Mucosa of gallbladder (tissue), 1 donor: ENCODE results near the gene TXNDC5. TPM values are rescaled to one million over a fixed set of nuclear protein-coding genes. Genes with fewer than 3 reads are reported as not detected.
"Not testable (repeated sequence)": the region's sequence is repeated elsewhere in the genome, so short reads cannot be mapped to it uniquely, and the experiment has no call there.

ENCODE experiments used
- DNase-seq: peaks from one replicate; pipeline ENCODE4 v3.0.0-alpha.2; 2020; ENCODE audit warnings: low spot score
- total RNA-seq: library from RNA; stranded (reverse); gene quantifications from one replicate; pipeline ENCODE4 v1.2.1, GENCODE V29; 2021
- donor health status: DM: no; HTN: no; CAD: no.

Gene TXNDC5
- total RNA-seq, 1 donor from 2014 or later, result 84.8 TPM

DNA sequence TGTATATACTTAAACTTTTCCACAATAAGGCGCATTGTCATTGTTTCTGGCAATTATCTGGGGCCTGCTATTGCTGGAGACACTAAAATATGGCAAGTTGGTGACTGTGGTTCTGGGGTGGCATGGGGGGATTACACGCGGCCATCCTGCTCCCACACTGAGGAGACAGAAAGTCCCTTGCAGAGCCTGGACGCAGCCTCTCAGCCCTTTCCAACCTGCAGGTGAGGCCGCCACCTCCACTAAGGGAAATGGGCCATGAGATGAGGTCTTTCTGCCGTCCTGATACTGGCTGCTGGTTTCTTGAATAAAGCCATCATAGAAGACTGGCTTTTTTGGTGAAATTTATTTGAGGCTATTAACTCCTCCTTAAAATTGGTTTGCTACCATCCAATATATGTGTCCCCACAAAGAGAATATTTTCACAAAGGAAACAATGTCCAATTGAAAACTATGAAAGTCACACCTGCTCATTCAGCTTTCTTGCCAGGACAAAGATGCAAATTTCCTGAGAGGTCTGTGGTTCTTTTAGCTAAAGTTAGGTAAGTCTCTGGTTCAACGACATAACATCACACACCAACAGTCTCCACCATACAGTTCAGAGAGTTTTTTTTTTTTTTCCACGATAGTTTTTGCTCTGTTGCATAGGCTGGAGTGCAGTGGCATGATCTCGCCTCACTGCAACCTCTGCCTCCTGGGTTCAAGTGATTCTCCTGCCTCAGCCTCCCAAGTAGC, 13.0 kb downstream of the TXNDC5 start:
- no peak for DNase-seq

DNA sequence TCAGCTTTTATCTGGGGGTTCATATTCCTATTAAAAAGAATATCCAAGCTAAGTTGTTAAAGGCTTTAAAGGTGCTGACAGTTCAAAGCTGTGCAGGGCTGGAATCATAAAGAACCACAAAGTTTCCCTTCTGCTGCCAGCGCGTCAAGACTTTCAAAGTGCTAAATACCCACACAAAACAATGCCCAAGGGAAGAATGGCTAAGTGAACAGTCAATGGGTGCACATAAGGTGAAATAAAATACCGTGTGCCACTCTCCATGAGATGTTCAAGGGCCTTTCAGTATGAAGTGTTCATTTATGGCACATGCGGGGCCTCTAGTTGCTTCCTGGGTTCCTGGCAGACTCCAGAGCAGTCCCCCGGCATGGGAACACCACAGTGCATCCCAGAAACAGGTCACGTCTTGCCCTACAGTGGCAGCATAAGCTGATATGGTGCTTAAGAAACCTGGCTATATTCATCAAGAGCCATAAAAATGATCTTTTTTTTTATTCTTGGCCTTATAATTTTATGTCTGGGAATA, 14.1 kb downstream of the TXNDC5 start:
- DNase-seq, result no peak

DNA sequence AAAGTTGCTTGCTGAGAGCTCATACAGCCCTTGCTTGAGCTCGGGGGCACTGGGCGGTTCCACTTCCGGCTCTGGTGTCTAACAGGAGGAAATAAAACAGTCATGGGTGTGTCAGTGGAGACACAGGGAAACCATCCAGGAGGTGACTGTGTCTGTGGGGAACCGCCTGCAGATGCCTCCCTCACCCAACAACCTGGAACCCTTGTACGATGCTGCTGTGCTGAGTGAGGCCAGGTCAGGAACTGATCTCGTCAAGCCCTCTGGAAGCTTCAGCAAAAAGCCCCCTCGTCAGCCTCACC, 15.5 kb downstream of the TXNDC5 start:
- no peak for DNase-seq

DNA sequence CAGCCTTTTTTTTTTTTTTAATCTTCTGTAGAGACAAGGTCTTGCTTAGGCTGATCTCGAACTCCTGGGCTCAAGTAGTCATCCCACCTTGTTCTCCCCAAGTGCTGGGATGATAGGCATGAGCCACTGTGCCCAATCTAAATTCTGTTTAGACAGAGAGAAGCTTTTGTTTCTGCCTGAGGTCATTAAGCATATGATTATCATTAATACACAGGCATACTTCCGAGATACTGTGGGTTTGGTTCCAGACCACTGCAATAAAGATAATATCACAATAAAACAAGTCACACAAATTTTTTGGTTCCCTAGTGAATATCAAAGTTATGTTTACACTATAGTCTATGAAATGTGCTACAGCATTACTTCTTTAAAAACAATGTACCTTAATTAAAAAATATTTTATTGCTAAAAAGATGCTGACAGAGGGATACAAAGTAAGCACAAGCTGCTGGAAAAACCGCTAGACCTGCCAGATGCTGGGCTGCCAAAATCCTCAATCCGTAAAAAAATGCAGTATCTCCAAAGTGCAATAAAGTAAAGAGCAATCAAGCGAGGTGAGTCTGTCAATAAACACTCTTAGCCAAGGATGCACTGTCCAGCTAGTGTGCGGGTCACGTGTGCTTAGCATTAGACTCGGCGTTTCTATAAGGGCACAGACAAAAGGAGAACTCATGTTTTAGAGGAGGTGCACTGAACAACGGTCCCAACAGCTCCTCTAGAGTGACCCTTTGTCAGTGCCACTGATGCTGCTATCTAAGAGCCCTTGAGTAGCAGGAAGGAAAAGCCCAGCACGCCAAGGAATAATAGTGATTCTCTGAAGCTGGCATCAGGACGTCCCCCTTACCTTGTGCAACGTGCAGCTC, 16.1 kb downstream of the TXNDC5 start:
- DNase-seq, result no peak

DNA sequence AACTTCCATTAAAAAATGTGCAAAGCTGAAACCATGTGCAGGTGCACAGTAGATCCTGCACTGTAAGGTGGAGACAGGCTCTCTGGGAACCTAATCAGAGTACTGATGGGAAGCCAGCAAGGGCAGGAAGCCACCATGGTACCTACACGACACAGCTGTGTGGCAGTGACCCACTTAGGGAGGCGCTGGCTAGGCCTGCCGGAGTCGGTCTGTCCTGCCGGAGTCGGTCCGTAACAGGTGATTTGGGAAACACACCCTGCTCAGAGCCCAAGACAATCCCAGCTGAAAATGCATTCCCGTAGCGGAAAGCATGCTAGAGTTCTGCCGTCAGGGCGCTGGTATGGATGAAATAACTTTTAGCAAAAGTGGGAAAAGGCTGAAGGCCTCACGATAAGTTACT, 17.2 kb downstream of the TXNDC5 start:
- no peak for DNase-seq

DNA sequence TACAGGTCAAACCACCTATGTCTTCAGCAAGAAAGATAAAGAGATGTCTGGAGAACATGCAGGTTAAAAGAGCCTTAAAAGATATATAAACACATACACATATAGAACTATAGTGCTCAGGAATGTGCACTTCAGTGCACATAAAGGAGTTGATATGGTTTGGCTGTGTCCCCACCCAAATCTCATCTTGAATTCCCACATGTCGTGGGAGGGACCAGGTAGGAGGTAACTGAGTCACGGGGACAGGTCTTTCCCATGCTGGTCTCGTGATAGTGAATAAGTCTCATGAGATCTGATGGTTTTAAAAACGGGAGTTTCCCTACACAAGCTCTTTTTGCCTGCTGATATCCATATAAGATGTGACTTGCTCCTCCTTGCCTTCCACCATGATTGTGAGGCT, 18.2 kb downstream of the TXNDC5 start:
- not testable (repeated sequence) for DNase-seq

DNA sequence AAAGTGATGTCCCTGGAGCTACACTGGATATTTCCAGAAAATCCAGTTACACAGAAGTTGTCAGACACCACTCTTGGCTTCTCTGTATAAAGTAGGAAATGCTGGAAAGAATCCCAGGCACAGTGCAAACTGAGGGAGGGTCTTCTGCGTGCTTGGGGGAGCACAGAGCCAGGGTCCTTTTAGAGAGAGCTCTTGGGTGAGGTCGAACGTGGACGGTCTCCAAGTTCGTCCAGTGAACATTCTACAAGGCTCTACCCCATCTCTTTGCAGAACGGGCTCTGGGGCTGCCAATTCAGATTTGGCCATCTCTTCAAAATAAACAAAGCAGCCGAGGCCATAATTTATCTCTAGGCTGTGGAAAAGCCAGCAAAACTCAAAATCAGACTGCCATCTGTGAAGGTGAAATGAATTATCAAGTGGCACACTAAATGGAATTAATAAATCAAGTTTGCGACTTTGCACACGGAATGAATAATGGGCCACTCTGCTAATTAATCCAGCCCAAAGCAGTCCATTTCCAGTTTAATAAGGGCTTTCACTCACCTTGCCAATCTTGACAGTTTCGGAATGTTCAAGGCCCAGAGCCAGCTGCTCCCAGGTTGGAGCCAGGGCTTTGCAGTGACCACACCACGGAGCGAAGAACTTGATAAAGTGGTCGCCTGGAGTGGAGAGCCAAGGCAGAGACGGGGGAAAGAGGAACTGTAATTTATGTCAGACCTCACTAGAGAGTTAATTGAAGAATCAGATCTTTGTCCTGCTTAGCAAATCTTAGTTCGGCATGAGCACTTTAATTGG, 19.3 kb downstream of the TXNDC5 start:
- DNase-seq, result no peak

DNA sequence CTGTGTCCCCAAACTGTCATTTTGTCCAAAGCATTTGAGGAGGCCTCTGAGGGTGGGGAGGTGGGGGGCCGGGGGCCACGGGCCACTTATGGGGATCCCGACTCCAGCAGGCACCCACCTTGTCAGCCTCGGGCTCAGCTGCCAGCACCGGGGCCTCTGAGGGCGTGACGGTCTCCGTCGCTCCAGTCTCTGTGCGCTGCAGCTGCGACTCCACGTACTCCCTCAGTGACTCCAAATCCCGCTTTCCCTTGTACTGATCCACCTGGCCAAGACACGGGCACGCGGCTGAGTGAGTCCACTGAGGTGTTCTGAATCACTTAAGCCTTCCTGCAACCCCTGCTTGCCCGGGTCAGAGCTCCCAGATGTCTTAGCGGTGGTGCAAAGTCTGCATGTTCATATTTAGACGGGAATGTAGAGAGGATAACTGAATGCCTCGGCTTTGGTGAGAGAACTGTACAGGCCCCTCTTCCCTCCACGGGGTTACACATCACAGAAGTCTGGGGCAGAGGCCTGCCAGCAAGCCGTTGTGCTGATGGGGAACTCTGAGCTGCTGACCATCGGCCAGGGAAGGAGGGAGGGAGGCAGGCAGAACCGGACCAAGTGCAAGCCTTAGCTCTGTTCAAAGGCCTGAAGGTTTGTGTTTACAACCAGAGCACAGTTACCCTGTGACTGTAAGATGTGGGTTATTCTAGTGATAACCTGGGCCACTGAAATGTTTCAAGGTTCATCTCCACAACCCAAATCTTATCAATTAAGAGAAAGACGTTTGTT, 21.8 kb downstream of the TXNDC5 start:
- DNase-seq, result no peak

DNA sequence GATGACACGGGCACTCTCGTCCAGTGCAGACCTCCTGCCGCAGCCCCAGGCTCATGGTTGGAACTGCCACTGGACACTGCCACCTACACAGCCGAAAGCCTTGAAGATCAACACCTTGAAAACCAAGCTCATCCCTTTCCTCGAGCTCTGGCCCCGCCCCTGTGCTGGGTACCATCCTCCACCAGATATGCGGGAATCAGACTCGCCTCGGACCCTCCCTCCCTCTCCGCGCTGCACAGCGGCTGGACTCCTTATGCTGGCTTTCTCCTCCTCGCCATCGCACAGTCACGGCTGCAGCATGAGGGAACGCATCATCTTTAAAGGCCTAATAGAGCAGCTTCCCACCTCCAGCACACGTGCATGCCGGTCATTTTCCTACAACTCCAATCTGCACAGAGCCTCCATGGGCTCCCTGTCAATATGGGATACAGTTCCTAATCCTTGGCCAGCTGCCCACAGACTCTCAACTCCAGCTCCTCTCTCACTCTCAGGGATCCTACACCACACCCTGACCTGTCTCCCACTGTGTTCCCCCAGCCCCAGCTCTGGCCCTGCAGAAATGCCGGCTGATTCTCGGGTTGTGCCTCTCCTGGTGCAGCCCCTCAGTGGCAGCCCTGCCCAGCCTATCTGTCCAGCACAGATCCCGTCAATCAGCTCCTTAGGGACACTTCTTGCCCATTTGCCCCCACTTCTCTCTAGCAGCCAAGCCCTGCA, 23.2 kb downstream of the TXNDC5 start:
- no peak for DNase-seq

DNA sequence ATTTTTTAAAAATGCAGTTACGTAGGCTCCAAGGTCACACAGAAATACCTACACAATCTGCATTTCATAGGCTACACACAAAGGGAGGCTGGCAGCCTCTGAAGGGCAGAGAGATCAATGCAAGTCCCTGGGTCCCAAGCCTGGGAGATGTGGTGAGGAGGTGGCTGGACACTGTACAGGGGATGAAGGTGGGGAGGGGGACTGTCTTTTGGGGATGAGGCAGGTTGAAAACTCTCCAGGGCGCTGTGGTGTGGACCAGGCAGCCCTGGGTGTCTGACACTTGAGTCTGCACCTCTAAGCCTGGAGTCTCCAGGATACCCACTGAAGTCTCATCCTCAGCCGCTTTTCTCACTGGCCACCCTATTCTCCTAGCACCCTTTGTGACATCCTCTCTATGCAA, 24.5 kb downstream of the TXNDC5 start:
- no peak for DNase-seq

DNA sequence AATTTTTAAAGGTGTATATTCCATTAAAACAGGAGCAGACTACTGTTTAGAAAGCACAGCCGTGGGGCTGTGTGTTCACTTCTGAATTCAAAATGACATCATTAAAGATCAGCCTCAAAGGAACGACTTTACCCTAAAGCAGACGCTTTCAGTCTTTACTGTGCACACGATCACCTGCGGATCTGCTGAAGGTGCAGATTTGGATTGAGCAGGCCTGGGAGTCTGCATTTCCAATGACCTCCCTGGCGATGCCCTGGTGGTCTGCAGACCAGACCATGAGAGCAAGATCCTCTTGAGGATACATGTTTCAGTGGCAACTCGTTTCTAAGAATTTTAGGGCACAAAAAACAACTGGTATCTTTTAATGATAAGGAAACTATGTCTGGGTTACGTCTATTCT, 27.2 kb downstream of the TXNDC5 start:
- no peak for DNase-seq

DNA sequence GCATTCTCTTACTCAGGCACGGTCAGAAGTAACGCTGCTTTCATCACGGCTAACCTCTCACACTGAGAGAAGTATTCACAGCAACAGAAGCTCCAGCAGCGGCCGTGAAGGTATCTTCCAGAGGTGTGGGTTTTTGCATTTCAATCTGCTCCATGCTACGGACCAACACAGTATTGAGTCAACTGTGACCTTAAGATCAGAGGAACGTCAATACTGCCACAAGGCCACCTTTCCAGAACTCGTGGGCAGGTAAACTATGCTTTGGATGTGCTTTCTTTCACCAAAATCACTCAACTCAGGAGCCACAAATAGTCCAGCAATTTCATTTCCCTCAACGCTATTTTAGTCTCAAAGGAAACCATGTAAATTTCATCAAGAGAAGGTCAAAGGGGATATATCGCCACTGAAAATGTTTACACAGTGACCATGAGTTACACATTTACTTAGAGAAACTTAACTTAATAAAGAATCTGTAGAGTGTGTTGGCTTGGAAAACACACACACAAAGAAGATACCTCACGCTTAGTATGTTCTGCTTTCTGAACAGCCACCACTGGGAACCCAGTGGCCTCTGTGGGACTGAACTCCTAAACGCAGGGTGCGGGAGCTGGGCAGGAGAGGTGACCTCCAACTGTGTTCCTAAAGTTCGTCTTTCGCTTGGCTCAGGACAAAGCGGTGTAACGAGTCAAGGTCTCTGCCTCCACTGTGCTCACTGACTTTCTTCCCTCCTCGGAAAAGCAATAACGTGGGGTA, 27.9 kb downstream of the TXNDC5 start:
- no peak for DNase-seq

DNA sequence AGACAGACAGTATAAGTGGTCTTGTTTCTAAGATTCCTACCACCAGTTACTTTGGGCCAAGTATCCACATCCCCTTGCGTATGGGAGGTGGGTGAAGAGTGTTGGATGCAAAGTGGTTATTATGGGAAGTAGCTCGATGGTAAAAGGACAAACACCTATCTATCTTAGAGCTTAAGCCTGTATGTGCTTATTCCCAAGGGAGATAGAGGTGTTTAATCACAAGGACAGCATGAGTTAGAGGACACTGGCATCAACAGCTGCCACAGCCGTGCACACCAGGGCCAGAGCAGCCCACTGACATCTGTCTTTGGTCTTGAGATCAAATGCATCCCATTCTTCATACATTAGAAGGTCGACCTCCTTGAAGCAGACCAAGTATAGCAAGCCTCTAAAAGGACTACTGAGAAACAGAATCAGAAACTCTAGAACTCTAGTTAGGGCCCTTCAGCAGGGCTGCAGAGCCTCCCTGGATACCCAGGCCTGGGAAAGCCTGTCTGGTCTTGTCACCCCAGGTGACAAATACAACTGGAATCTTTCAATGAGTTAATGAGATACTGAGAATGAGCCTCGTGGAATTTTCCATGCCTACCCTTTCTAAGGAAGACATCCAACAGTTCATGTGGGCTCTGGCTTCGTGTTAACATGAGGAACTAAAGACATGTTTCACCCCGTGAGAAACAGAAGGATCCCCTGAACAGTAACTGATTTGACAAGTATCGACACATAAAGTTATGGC, 28.7 kb downstream of the TXNDC5 start:
- DNase-seq, result no peak

DNA sequence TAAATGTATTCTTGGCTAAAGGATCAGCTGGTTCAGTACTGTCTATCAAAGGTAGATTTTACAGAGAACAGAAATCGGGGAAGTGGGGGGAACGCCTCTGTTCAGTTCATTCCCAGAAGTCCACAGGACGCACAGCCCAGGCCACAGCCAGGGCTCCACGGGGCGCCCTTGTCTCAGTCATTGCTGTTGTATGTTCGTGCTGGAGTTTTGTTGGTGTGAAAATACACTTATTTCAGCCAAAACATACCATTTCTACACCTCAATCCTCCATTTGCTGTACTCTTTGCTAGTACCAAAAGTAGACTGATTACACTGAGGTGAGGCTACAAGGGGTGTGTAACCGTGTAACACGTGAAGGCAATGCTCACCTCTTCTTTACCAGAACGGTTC, 29.9 kb downstream of the TXNDC5 start:
- DNase-seq, result no peak

DNA sequence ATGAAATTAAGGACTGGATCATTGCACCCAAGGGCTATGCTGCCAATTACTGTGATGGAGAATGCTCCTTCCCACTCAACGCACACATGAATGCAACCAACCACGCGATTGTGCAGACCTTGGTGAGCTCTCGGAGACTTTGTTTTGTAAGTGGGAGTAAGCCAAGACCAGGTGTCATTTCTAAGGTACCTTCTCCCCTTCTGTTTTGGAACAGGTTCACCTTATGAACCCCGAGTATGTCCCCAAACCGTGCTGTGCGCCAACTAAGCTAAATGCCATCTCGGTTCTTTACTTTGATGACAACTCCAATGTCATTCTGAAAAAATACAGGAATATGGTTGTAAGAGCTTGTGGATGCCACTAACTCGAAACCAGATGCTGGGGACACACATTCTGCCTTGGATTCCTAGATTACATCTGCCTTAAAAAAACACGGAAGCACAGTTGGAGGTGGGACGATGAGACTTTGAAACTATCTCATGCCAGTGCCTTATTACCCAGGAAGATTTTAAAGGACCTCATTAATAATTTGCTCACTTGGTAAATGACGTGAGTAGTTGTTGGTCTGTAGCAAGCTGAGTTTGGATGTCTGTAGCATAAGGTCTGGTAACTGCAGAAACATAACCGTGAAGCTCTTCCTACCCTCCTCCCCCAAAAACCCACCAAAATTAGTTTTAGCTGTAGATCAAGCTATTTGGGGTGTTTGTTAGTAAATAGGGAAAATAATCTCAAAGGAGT, 30.4 kb downstream of the TXNDC5 start:
- no peak for DNase-seq

DNA sequence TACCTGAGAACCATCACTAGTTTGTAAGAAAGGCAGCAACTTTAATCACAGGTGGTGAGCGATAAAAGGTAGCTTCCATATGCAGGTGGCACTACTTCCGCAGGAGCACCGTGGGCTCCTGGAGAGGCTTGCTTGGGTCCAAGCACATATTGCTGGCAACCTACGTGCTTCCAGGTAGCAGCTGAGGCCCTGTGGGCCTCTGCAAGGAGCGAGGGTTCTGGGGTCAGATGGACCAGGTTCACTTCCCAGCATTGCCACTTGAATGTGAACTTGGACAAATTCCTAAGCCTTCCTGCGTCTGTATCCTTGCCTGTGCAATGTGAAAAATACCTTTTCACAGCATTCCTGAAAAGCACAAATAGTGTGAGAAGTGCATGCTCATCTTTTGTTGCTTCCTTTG, 31.0 kb downstream of the TXNDC5 start:
- DNase-seq, result no peak

DNA sequence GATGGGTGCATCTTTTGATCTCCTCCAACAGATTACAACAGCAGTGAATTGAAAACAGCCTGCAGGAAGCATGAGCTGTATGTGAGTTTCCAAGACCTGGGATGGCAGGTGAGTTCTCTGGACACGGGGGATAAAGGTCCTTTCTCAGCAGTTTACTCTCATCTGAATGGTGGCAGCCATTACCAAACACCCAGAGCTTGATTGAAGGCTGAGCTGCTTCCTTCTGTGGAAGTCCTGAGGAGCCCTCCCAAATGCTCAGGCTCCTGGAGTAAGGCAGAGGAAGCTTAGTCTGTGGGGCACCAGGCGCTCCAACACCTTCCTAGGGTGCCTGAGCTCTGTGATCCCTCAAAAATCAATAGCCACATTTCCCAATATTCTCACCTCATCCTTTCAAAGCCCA, 31.5 kb downstream of the TXNDC5 start:
- no peak for DNase-seq

DNA sequence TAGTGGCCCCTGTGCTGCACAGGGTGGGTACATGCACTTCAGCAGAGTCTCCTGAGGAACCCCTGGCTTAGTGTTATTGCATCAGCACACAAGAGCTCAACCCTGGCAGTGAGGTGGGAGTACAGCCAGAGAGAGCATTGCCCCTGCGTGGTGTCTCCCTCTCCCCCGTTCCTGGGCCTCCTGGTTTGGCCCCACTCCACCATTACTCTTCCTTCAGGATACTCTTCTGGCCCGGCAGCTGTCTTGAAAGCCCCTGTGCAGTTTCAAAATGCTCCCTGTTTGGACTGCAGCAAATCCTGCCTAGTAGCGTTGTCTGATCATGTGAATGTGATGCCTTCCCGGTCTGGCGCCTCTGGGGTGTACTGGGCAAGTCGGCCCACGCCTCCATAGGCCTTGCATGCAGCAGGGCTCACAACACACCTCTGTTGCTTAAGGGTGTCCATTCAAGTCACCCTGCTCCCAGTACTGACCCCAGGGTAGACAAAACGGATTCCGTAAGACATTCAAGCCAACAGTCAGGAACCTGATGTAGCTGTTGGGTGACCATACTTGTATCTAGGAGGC, 32.1 kb downstream of the TXNDC5 start:
- DNase-seq, result no peak

DNA sequence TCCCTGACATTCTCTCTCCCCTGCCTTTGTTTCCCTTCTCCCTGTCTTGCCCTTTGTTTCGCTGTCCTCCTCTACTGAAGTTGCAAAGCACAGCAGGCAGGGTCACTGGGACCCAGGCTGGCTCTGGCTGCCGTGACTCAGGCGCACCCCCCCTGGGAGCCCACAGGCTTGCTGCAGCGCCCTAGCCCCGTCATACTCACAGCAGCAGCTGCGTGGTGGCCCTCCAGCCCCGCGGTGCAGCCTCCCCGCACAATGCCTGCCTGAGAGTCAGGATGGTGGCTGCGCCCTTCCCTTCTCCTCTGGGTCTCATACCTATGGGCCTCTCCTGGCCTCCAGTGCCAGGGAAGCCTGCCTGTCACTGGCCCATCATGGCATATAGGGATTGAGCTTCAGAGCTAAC, 41.7 kb downstream of the TXNDC5 start:
- no peak for DNase-seq
